ENCODE results near the gene PRXL2C.
"Not testable (repeated sequence)": the region's sequence is repeated elsewhere in the genome, so short reads cannot be mapped to it uniquely, and the experiment has no call there.

PRXL2C gene

DNA sequence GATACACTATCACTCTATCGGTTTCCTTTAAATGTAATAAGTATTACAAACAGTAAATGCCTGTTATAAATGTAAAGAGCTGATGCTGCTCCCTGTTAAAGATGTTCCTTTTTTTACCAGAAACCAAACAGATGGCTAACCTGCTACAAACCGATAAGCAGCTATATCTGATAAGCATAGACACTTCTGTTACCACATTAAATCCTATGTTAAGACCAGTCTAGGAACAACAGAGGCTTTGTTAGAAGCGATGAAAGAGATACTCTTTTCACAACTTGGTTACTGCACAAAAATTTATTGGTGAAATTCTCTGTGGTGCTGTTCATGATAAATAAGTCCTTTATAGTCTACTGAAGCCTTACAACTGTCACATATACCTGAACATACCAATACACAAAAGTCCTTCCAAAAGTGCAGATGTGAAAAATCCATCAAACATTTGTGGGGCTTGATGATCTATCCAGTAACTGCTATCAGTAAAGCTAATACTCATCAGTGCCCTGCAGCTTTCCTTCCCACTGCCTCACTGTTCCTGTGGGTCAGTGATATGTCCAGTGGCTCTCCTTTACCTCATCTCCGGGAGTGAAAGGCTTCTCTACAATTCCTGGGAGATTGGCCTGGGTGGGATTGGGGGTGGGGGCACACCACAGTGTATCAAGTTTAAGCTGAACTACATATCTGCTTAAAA lies 25.8 kb upstream of the PRXL2C start:
- TF ChIP-seq, protein P1, sequence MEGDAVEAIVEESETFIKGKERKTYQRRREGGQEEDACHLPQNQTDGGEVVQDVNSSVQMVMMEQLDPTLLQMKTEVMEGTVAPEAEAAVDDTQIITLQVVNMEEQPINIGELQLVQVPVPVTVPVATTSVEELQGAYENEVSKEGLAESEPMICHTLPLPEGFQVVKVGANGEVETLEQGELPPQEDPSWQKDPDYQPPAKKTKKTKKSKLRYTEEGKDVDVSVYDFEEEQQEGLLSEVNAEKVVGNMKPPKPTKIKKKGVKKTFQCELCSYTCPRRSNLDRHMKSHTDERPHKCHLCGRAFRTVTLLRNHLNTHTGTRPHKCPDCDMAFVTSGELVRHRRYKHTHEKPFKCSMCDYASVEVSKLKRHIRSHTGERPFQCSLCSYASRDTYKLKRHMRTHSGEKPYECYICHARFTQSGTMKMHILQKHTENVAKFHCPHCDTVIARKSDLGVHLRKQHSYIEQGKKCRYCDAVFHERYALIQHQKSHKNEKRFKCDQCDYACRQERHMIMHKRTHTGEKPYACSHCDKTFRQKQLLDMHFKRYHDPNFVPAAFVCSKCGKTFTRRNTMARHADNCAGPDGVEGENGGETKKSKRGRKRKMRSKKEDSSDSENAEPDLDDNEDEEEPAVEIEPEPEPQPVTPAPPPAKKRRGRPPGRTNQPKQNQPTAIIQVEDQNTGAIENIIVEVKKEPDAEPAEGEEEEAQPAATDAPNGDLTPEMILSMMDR (IDR thresholded peaks at IDR 0.05) = no peak
- H3K27ac ChIP-seq = no peak overlapping the region
- DNase-seq (ENCODE audit: low spot score) = no peak

GRCh38 chr9:96674906-96675538 lies 19.9 kb upstream of the PRXL2C start:
- TF ChIP-seq, protein P1 (IDR thresholded peaks at IDR 0.05) = no peak
- Histone ChIP-seq H3K4me3 (no peak overlapping the region), H3K27ac (no peak overlapping the region)
- no peak for DNase-seq (ENCODE audit: low spot score)

More for the DNA sequence above, 25.8 kb upstream of the PRXL2C start:
- no peak overlapping the region for H3K4me3 ChIP-seq

DNA sequence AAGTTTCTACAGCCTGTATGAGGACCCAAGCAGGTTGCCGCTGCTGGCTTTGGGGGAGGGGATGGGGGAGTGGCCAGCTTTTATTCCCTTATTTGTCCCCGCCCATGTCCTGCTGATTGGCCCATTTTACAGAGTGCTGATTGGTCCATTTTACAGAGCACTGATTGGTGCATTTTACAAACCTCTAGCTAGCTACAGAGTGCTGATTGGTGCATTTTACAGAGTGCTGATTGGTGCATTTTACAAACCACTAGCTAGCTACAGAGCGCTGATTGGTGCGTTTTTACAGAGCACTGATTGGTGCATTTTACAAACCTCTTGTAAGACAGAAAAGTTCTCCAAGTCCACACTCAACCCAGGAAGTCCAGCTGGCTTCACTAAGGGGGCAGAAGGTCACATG lies 18.7 kb upstream of the PRXL2C start:
- DNase-seq (ENCODE audit: low spot score); H3K4me3 ChIP-seq: not testable (repeated sequence)

DNA sequence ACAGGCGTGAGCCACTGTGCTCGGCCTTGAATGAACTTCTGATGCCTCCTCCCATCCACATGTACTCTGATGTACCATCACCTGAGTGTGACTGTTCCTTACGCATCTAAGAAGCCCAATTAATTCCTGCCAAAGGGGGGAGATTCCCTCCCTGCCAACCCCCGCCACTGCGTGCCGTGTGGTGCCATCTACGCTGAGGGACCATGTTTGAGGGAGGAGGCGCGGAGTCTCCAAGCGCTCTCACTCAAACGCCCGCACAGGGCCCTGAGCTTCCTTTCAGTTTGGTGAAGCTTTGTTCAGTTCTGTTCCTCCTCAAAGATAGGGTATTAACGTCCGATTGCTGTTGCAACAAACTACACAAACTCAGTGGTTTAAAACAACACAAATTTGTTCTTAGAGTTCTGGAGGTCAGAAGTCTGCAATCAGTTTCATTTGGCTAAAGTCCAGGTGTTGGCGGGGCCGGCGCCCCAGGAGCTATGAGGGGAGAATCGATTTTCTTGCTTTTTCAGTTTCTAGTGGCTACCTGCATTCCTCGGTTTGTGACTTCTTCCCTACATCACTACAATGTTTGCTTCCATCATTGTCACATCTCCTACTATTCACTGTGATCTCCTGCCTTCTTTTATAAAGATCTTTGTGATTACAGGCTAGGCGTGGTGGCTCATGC lies 13.9 kb upstream of the PRXL2C start:
- DNase-seq (ENCODE audit: low spot score) = no peak
- no peak overlapping the region for H3K27ac ChIP-seq
- H3K4me3 ChIP-seq = no peak overlapping the region
- TF ChIP-seq, protein P1 (IDR thresholded peaks at IDR 0.05) = no peak

More for the DNA sequence above, 18.7 kb upstream of the PRXL2C start:
- not testable (repeated sequence) for H3K27ac ChIP-seq

DNA sequence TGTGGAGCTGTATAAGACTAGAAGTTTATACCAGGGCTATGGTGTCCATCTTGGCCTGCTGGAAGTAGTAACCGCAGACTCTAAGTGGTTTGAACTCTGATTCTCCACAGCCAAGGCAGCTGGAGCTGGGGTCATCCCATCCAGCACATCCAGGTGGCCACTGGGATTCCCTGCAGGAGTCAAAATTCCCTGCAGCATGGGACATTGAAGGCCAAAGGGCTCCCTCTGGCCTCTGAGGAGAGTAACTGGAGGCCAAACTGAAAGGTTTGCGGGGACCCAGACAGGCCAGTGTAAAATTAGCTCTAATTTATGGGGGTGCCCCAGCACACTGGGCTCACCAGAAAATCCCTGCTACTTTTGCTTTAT lies 12.2 kb upstream of the PRXL2C start:
- TF ChIP-seq, protein P1 (IDR thresholded peaks at IDR 0.05) = no peak
- Histone ChIP-seq H3K4me3 (no peak overlapping the region), H3K27ac (no peak overlapping the region)
- DNase-seq (ENCODE audit: low spot score) = no peak

DNA sequence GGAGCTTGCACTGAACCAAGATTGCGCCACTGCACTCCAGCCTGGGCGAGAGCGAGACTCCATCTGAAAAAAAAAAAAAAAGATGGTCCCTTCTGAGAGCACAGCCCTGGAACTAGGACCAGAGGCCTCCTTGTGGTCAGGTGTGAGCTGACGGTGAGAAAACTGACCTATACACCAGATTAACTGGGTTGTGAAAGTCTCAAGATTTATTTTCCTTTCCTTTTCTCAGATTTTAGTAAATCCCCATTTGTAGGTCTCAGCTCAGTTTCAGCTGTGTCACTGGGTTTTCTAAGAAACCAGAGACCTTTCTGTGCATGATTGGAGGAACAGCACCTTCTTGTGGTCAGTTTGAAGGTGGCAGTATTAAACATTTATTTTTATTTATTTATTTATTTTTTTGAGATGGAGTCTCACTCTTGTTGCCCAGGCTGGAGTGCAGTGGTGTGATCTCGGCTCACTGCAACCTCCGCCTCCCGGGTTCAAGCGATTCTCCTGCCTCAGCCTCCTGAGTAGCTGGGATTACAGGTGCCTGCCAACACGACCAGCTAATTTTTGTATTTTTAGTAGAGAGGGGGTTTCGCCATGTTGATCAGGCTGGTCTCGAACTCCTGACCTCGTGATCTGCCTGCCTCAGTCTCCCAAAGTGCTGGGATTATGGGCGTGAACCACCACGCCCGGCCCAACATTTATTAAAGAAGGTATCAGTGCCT lies 11.7 kb upstream of the PRXL2C start:
- not testable (repeated sequence) for DNase-seq (ENCODE audit: low spot score); H3K4me3 ChIP-seq; H3K27ac ChIP-seq
- TF ChIP-seq, protein P1 (IDR thresholded peaks at IDR 0.05) = peak; percentile 76

DNA sequence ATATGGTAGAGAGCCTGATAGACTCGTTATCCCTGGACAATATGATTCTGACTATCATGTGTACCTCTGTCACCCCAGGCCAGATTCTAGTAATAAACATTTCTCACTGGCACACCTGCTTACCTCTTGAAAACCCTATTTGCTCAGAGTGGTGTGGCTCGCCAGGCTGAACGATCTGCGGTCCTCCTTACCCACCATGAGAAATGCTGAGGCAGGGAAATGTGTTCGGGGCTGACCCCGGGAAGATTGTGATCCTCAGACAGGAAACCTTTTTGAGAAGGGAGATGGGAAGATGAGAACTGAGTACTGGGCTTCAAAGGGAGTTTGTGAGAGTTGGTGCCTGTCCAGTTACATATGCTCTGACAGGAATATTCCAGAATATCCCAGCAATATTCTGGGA lies 10.7 kb upstream of the PRXL2C start:
- no peak overlapping the region for H3K27ac ChIP-seq
- TF ChIP-seq, protein P1 (IDR thresholded peaks at IDR 0.05) = no peak
- DNase-seq (ENCODE audit: low spot score) = no peak
- H3K4me3 ChIP-seq = no peak overlapping the region
